Smooth muscle cell (in vitro differentiated cells): ENCODE results near the gene NPRL2. TPM values are rescaled to one million over a fixed set of nuclear protein-coding genes. Genes with fewer than 3 reads are reported as not detected.

Source experiments
- DNase-seq: peaks from one replicate; lab custom pipeline; 2025; ENCODE audit not compliant: unreplicated experiment; lab: John Stamatoyannopoulos, UW
- H2AFZ ChIP-seq: fragments of 200-600 bp; sonication (generic); 2 replicates; pipeline ENCODE4 v1.6.0; 2016; ENCODE audit warnings: antibody characterized with exemption, low read depth, mild to moderate bottlenecking
- H3F3A ChIP-seq: fragments of 200-600 bp; sonication (generic); 2 replicates; pipeline ENCODE4 v1.6.0; 2017; ENCODE audit warnings: antibody characterized with exemption, low read depth
- H3K27ac ChIP-seq: fragments of 200-600 bp; sonication (generic); 2 replicates; pipeline ENCODE4 v1.5.1; 2016; ENCODE audit warnings: low read depth, mild to moderate bottlenecking
- H3K27me3 ChIP-seq: fragments of 200-600 bp; sonication (generic); 2 replicates; pipeline ENCODE4 v1.6.1; 2016; ENCODE audit warnings: low read depth, mild to moderate bottlenecking
- H3K36me3 ChIP-seq: fragments of 200-600 bp; sonication (generic); 2 replicates; pipeline ENCODE4 v1.5.1; 2016; ENCODE audit warnings: low read depth
- H3K4me1 ChIP-seq: fragments of 200-600 bp; sonication (generic); 2 replicates; pipeline ENCODE4 v1.5.1; 2016; ENCODE audit warnings: low read depth
- H3K4me2 ChIP-seq: fragments of 200-600 bp; sonication (generic); 2 replicates; pipeline ENCODE4 v1.6.0; 2016; ENCODE audit warnings: mild to moderate bottlenecking
- H3K4me3 ChIP-seq: fragments of 200-600 bp; sonication (generic); 2 replicates; pipeline ENCODE4 v1.5.1; 2016; ENCODE audit warnings: mild to moderate bottlenecking
- H3K79me2 ChIP-seq: fragments of 200-600 bp; sonication (generic); 2 replicates; pipeline ENCODE4 v1.6.0; 2016; ENCODE audit warnings: low read depth, mild to moderate bottlenecking
- H3K9ac ChIP-seq: fragments of 200-600 bp; sonication (generic); 2 replicates; pipeline ENCODE4 v1.6.0; 2016; ENCODE audit warnings: low read depth
- H3K9me3 ChIP-seq: fragments of 200-600 bp; sonication (generic); replicated peaks from 2 replicates; pipeline ENCODE4 v1.5.1; 2016; ENCODE audit warnings: low read depth
- H4K20me1 ChIP-seq: fragments of 200-600 bp; sonication (generic); 2 replicates; pipeline ENCODE4 v1.6.0; 2016; ENCODE audit warnings: low read depth
- CTCF ChIP-seq: fragments of 200-600 bp; sonication (generic); IDR thresholded peaks from 2 replicates; pipeline ENCODE4 v1.5.1; 2017; ENCODE audit warnings: borderline replicate concordance, mild to moderate bottlenecking, antibody characterized with exemption; ENCODE audit not compliant: insufficient read depth, poor library complexity, severe bottlenecking
- whole genome bisulfite sequencing: methylation state at CpG from one replicate; pipeline ENCODE4 v1.1.7; 2016; ENCODE audit warnings: low lambda C conversion rate; 5-methylcytosine and 5-hydroxymethylcytosine counted together
- polyA plus RNA-seq: library from polyadenylated mRNA; unstranded; fragments of >200 nt; fragmentation: Nextera tagmentation; extraction: Ambion mirVana; gene quantifications from 2 replicates; pipeline ENCODE4 v1.2.1, GENCODE V29; 2016
- total RNA-seq: library from RNA; depleted of rRNA; stranded (reverse); fragments of >200 nt; gene quantifications from 2 replicates; pipeline ENCODE4 v1.2.3, GENCODE V29; 2014

Gene NPRL2
- total and polyA plus RNA-seq, 2 experiments from 2014 or later: 25.1 to 29.3 TPM

- WGBS: 90% methylated on average over 29 of the region's 29 CpGs
- Histone ChIP-seq H3K27ac (peak overlapping the region; percentile 95), H3K79me2 (peaks cover 20% of the 10 kb centered on the region), H3K4me2 (peak overlapping the region; percentile 88), H3K4me1 (peaks cover 17% of the 10 kb centered on the region), H3K4me3 (peak overlapping the region; percentile 75), H3K36me3 (no peaks in the 10 kb centered on the region), H3K9me3 (no peaks in the 10 kb centered on the region), H3K9ac (peak overlapping the region; percentile 98), H3F3A (peaks cover 6% of the 10 kb centered on the region), H3K27me3 (no peaks in the 10 kb centered on the region), H2AFZ (no peak overlapping the region), H4K20me1 (peaks cover 18% of the 10 kb centered on the region)
- TF ChIP-seq CTCF: no peak
- no peak for DNase-seq
Measured at GRCh38 chr3:50319894-50320625, 30.5 kb downstream of the NPRL2 start.

- Histone ChIP-seq H3K4me1 (peaks cover 17% of the 10 kb centered on the region), H3F3A (peaks cover 6% of the 10 kb centered on the region), H2AFZ (no peak overlapping the region), H3K4me3 (no peak overlapping the region), H3K9ac (no peak overlapping the region), H3K27me3 (no peaks in the 10 kb centered on the region), H3K79me2 (peaks cover 20% of the 10 kb centered on the region), H3K9me3 (no peaks in the 10 kb centered on the region), H3K4me2 (peak overlapping the region; percentile 88), H3K27ac (no peak overlapping the region), H3K36me3 (no peaks in the 10 kb centered on the region), H4K20me1 (peaks cover 18% of the 10 kb centered on the region)
- TF ChIP-seq CTCF: no peak
- no peak for DNase-seq
- WGBS: 98% methylated on average over 16 of the region's 16 CpGs
Measured at GRCh38 chr3:50319181-50319893, 31.2 kb downstream of the NPRL2 start.

GRCh38 chr3:50318615-50319014 is 32.0 kb downstream of the NPRL2 start:
- no peak for TF ChIP-seq CTCF
- H3K4me2 ChIP-seq: no peak overlapping the region
- no peak overlapping the region for H3K4me3 ChIP-seq
- no peaks in the 10 kb centered on the region for H3K36me3 ChIP-seq
- H3K79me2 ChIP-seq: peaks cover 20% of the 10 kb centered on the region
- peaks cover 24% of the 10 kb centered on the region for H4K20me1 ChIP-seq
- no peaks in the 10 kb centered on the region for H3K9me3 ChIP-seq
- H2AFZ ChIP-seq: no peak overlapping the region
- H3F3A ChIP-seq: peaks cover 6% of the 10 kb centered on the region
- no peaks in the 10 kb centered on the region for H3K27me3 ChIP-seq
- DNase-seq: no peak
- H3K4me1 ChIP-seq: peaks cover 17% of the 10 kb centered on the region
- H3K9ac ChIP-seq: no peak overlapping the region
- WGBS: 96% methylated on average over 10 of the region's 10 CpGs
- H3K27ac ChIP-seq: no peak overlapping the region
